GM18526 (cell line): ENCODE data around the gene NEK6.

Source experiments
- POLR2A ChIP-seq: IDR thresholded peaks from 3 replicates; pipeline ENCODE4 v1.6.1; 2011; ENCODE audit not compliant: insufficient read length; ENCODE audit errors: extremely low read depth

NEK6 gene

GRCh38 chr9:124279531-124280175, 21.9 kb downstream of the NEK6 start:
- TF ChIP-seq POLR2A, result no peak

- no peak for TF ChIP-seq POLR2A
Observed at GRCh38 chr9:124280176-124280691, 22.5 kb downstream of the NEK6 start.

- no peak for TF ChIP-seq POLR2A
Observed at GRCh38 chr9:124281931-124282371, 24.2 kb downstream of the NEK6 start.

GRCh38 chr9:124282442-124283227, 24.9 kb downstream of the NEK6 start:
- TF ChIP-seq POLR2A, result no peak

GRCh38 chr9:124283228-124283814, 25.6 kb downstream of the NEK6 start:
- no peak for TF ChIP-seq POLR2A

- TF ChIP-seq POLR2A, result no peak
Observed at GRCh38 chr9:124284237-124284831, 26.6 kb downstream of the NEK6 start.

GRCh38 chr9:124284940-124285441, 27.2 kb downstream of the NEK6 start:
- TF ChIP-seq POLR2A, result no peak

GRCh38 chr9:124285490-124285889, 27.7 kb downstream of the NEK6 start:
- no peak for TF ChIP-seq POLR2A

GRCh38 chr9:124285903-124286291, 28.1 kb downstream of the NEK6 start:
- no peak for TF ChIP-seq POLR2A

- no peak for TF ChIP-seq POLR2A
Observed at GRCh38 chr9:124286292-124286931, 28.7 kb downstream of the NEK6 start.

GRCh38 chr9:124290053-124290591, 32.4 kb downstream of the NEK6 start:
- TF ChIP-seq POLR2A, result peak; percentile 21

- TF ChIP-seq POLR2A, result no peak
Observed at GRCh38 chr9:124290743-124291554, 33.2 kb downstream of the NEK6 start.

- TF ChIP-seq POLR2A, result peak; percentile 23
Observed at GRCh38 chr9:124291801-124292396, 34.1 kb downstream of the NEK6 start.

- TF ChIP-seq POLR2A, result no peak
Observed at GRCh38 chr9:124292696-124293593, 35.2 kb downstream of the NEK6 start.
